HFFc6 (cell line): ENCODE measurements around the gene MARVELD1. TPM values are rescaled to one million over a fixed set of nuclear protein-coding genes. Genes with fewer than 3 reads are reported as not detected.

Source experiments
- DNase-seq: peaks from one replicate; pipeline ENCODE4 v3.0.0-alpha.2; 2018
- H3K27ac Mint-ChIP-seq: 2 replicates; pipeline ENCODE4 v1.8.0; 2020; ENCODE audit warnings: mild to moderate bottlenecking, mixed read lengths
- H3K27me3 Mint-ChIP-seq: 2 replicates; pipeline ENCODE4 v1.8.0; 2021; ENCODE audit warnings: mild to moderate bottlenecking, moderate library complexity, mixed read lengths; ENCODE audit not compliant: insufficient read depth
- H3K36me3 Mint-ChIP-seq: 2 replicates; pipeline ENCODE4 v1.8.0; 2021; ENCODE audit warnings: low read depth, mixed read lengths
- H3K4me1 Mint-ChIP-seq: 2 replicates; pipeline ENCODE4 v1.8.0; 2020; ENCODE audit warnings: low read depth, mixed read lengths
- H3K4me3 Mint-ChIP-seq: 2 replicates; pipeline ENCODE4 v1.8.0; 2020; ENCODE audit warnings: mild to moderate bottlenecking, moderate library complexity, mixed read lengths
- H3K9me3 Mint-ChIP-seq: 2 replicates; pipeline ENCODE4 v1.8.0; 2020; ENCODE audit warnings: mild to moderate bottlenecking, mixed read lengths
- CTCF ChIP-seq: fragments of 200-600 bp; sonication (generic); IDR thresholded peaks from 2 replicates; pipeline ENCODE4 v1.5.0; 2021; ENCODE audit warnings: antibody characterized with exemption, mild to moderate bottlenecking
- total RNA-seq, 6 experiments: library from RNA; stranded (reverse); fragmentation: NEBNext Ultra II Directional; extraction: Animal tissue kit (Norgen Biotek cat#: 25700); gene quantifications; 2 replicates in 1 of 6; 3 replicates in 5 of 6; pipeline ENCODE4 v1.2.3, GENCODE V29; 2021

The MARVELD1 gene
- total RNA-seq, 6 experiments from 2014 or later: 76.7 to 94.7 (median 80.9) TPM

- Mint-ChIP-seq H3K9me3 (no peaks in the 10 kb centered on the region), H3K36me3 (no peaks in the 10 kb centered on the region; the same call in 1 of the 2 replicates), H3K4me3 (no peak overlapping the region), H3K27me3 (peaks cover 2% of the 10 kb centered on the region; the same call in 1 of the 2 replicates), H3K4me1 (no peaks in the 10 kb centered on the region), H3K27ac (no peak overlapping the region)
- no peak for DNase-seq
- no peak for TF ChIP-seq CTCF
Measured at GRCh38 chr10:97760461-97761257, 47.1 kb downstream of the MARVELD1 start.

- Mint-ChIP-seq H3K4me3 (no peak overlapping the region), H3K4me1 (no peaks in the 10 kb centered on the region), H3K27ac (no peak overlapping the region), H3K27me3 (peaks cover 3% of the 10 kb centered on the region; the same call in 1 of the 2 replicates), H3K36me3 (no peaks in the 10 kb centered on the region; the same call in 1 of the 2 replicates), H3K9me3 (no peaks in the 10 kb centered on the region)
- TF ChIP-seq CTCF: no peak
- DNase-seq: no peak
Measured at GRCh38 chr10:97761331-97761865, 47.9 kb downstream of the MARVELD1 start.

GRCh38 chr10:97762056-97762455 lies 48.5 kb downstream of the MARVELD1 start:
- Mint-ChIP-seq H3K4me1 (no peaks in the 10 kb centered on the region), H3K4me3 (no peak overlapping the region), H3K27me3 (peaks cover 3% of the 10 kb centered on the region; the same call in 1 of the 2 replicates), H3K36me3 (no peaks in the 10 kb centered on the region; the same call in 1 of the 2 replicates), H3K9me3 (no peaks in the 10 kb centered on the region), H3K27ac (no peak overlapping the region)
- no peak for TF ChIP-seq CTCF
- no peak for DNase-seq

GRCh38 chr10:97762816-97763215 lies 49.3 kb downstream of the MARVELD1 start:
- TF ChIP-seq CTCF: no peak
- H3K9me3 Mint-ChIP-seq: no peaks in the 10 kb centered on the region
- H3K27me3 Mint-ChIP-seq: peaks cover 3% of the 10 kb centered on the region; the same call in 1 of the 2 replicates
- no peaks in the 10 kb centered on the region for H3K4me1 Mint-ChIP-seq
- H3K36me3 Mint-ChIP-seq: no peaks in the 10 kb centered on the region; the same call in 1 of the 2 replicates
- no peak for DNase-seq
- H3K4me3 Mint-ChIP-seq: no peak overlapping the region
- no peak overlapping the region for H3K27ac Mint-ChIP-seq

GRCh38 chr10:97763411-97763810 lies 49.9 kb downstream of the MARVELD1 start:
- TF ChIP-seq CTCF: no peak
- Mint-ChIP-seq H3K36me3 (no peaks in the 10 kb centered on the region; the same call in 1 of the 2 replicates), H3K9me3 (no peaks in the 10 kb centered on the region), H3K27ac (no peak overlapping the region), H3K4me1 (no peaks in the 10 kb centered on the region), H3K4me3 (no peak overlapping the region), H3K27me3 (peaks cover 8% of the 10 kb centered on the region)
- no peak for DNase-seq
